ENCODE results near the gene PPP2R2B.

The PPP2R2B gene

GRCh38 chr5:146632620-146633322 lies 245.8 kb downstream of the PPP2R2B start:
- DNase-seq (ENCODE audit: low read depth, low spot score): no peak
- in situ Hi-C loops (cut with HindIII; ENCODE audit: low sequenced_read_pairs): no loop called here
- no peak for TF ChIP-seq CTCF (IDR thresholded peaks at IDR 0.05; ENCODE audit: low read depth, low read length)
- no peak overlapping the region for H3K4me3 ChIP-seq (ENCODE audit: low read depth, low read length)

- in situ Hi-C loops (cut with HindIII; ENCODE audit: low sequenced_read_pairs): no loop called here
- no peak overlapping the region for H3K4me3 ChIP-seq (ENCODE audit: low read depth, low read length)
- no peak for TF ChIP-seq CTCF (IDR thresholded peaks at IDR 0.05; ENCODE audit: low read depth, low read length)
- no peak for DNase-seq (ENCODE audit: low read depth, low spot score)
Observed at GRCh38 chr5:146630472-146630871, 248.1 kb downstream of the PPP2R2B start.

- in situ Hi-C loops (cut with HindIII; ENCODE audit: low sequenced_read_pairs): no loop called here
- DNase-seq (ENCODE audit: low read depth, low spot score): no peak
- no peak for TF ChIP-seq CTCF (IDR thresholded peaks at IDR 0.05; ENCODE audit: low read depth, low read length)
- H3K4me3 ChIP-seq (ENCODE audit: low read depth, low read length): no peak overlapping the region
Observed at GRCh38 chr5:146628950-146629349, 249.6 kb downstream of the PPP2R2B start.

GRCh38 chr5:146626936-146627335 lies 251.6 kb downstream of the PPP2R2B start:
- no peak for DNase-seq (ENCODE audit: low read depth, low spot score)

GRCh38 chr5:146624179-146624578 lies 254.4 kb downstream of the PPP2R2B start:
- no peak for TF ChIP-seq CTCF (IDR thresholded peaks at IDR 0.05; ENCODE audit: low read depth, low read length)
- in situ Hi-C loops (cut with HindIII; ENCODE audit: low sequenced_read_pairs): no loop called here
- no peak for DNase-seq (ENCODE audit: low read depth, low spot score)
- no peak overlapping the region for H3K4me3 ChIP-seq (ENCODE audit: low read depth, low read length)

More at GRCh38 chr5:146626936-146627335, 251.6 kb downstream of the PPP2R2B start:
- no peak for TF ChIP-seq CTCF (IDR thresholded peaks at IDR 0.05; ENCODE audit: low read depth, low read length)
- in situ Hi-C loops (cut with HindIII; ENCODE audit: low sequenced_read_pairs): no loop called here
- no peak overlapping the region for H3K4me3 ChIP-seq (ENCODE audit: low read depth, low read length)

GRCh38 chr5:146623666-146624065 lies 254.9 kb downstream of the PPP2R2B start:
- no peak for TF ChIP-seq CTCF (IDR thresholded peaks at IDR 0.05; ENCODE audit: low read depth, low read length)
- DNase-seq (ENCODE audit: low read depth, low spot score): no peak
- H3K4me3 ChIP-seq (ENCODE audit: low read depth, low read length): no peak overlapping the region
- in situ Hi-C loops (cut with HindIII; ENCODE audit: low sequenced_read_pairs): no loop called here
